Measurements from ENCODE around the gene TMC5. TPM values are rescaled to one million over a fixed set of nuclear protein-coding genes. Genes with fewer than 3 reads are reported as not detected.

The TMC5 gene
- total and polyA plus RNA-seq, 2 of the 13 experiments (the other 11 are each of a cell fraction or from before 2014, with no cell fraction given): 0.09 to 0.41 TPM

GRCh38 chr16:19523559-19524355 is 106.1 kb downstream of the TMC5 start, which contains the start of gene CCP110 (continued):
- TF ChIP-seq, protein P1, sequence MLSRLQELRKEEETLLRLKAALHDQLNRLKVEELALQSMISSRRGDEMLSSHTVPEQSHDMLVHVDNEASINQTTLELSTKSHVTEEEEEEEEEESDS (CRISPR knock-in tag; IDR thresholded peaks at IDR 0.05; ENCODE audit: borderline replicate concordance): no peak
- TF ChIP-seq HMGXB4 (CRISPR knock-in tag; IDR thresholded peaks at IDR 0.05; ENCODE audit: borderline replicate concordance in 1 of 2, low read depth in 1 of 2): peak; percentile 84 to 91
- no peak for TF ChIP-seq HMG20A (CRISPR knock-in tag; IDR thresholded peaks at IDR 0.05; ENCODE audit: borderline replicate concordance)
- TF ChIP-seq RNF219 (CRISPR knock-in tag; IDR thresholded peaks at IDR 0.05): no peak
- no peak for TF ChIP-seq SRSF9 (IDR thresholded peaks at IDR 0.05; ENCODE audit: borderline replicate concordance, insufficient read depth, low read depth, low read length, poor library complexity, severe bottlenecking)
- no peak for TF ChIP-seq TCF12 (IDR thresholded peaks at IDR 0.05)
- no peak for TF ChIP-seq TCF12 (CRISPR knock-in tag; IDR thresholded peaks at IDR 0.05)
- TF ChIP-seq ZBTB7B (CRISPR knock-in tag; IDR thresholded peaks at IDR 0.05): no peak; the same call in 1 of the 2 replicates
- no peak for TF ChIP-seq DBP (CRISPR knock-in tag; IDR thresholded peaks at IDR 0.05; ENCODE audit: not compliant biosample characterization)
- TF ChIP-seq ZNF678 (CRISPR knock-in tag; IDR thresholded peaks at IDR 0.05): peak; percentile 77; the same call in 1 of the 2 replicates
- TF ChIP-seq THAP11 (CRISPR knock-in tag; IDR thresholded peaks at IDR 0.05): peak; percentile 98
- no peak for TF ChIP-seq PRDM4 (CRISPR knock-in tag; IDR thresholded peaks at IDR 0.05; ENCODE audit: borderline replicate concordance)
- peak; percentile 34 for TF ChIP-seq PATZ1 (CRISPR knock-in tag; IDR thresholded peaks at IDR 0.05)
- peak; percentile 90; the same call in 1 of the 2 replicates for TF ChIP-seq ZNF510 (CRISPR knock-in tag; IDR thresholded peaks at IDR 0.05; ENCODE audit: low read depth)
- TF ChIP-seq ZNF124 (CRISPR knock-in tag; IDR thresholded peaks at IDR 0.05): peak; percentile 86
- TF ChIP-seq ZBTB8A (CRISPR knock-in tag; IDR thresholded peaks at IDR 0.05; ENCODE audit: borderline replicate concordance, low read depth): no peak; the same call in 1 of the 2 replicates
